HEK293 (cell line): Measurements from ENCODE around the gene CTSE.
A peak's percentile ranks its signal among the peaks of the same experiment; 100 is the strongest.

ENCODE experiments used
- CTCF ChIA-PET: fragments of 350-600 bp; formaldehyde crosslinking; extraction: SDS; loops from one replicate; lab custom pipeline; 2021; ENCODE audit warnings: antibody characterized with exemption; lab: Yijun Ruan, JAX
- POLR2A ChIA-PET: fragments of 300-600 bp; formaldehyde crosslinking; extraction: SDS; loops from one replicate; lab custom pipeline; 2020; ENCODE audit warnings: antibody characterized with exemption, inconsistent platforms; lab: Yijun Ruan, JAX
- H3K27ac ChIP-seq: fragments of 200-500 bp; sonication (Bioruptor generic); 2 replicates; pipeline ENCODE4 v1.5.1; 2014; ENCODE audit warnings: low read depth, low read length, control low read depth, inconsistent platforms; ENCODE audit errors: extremely low read depth
- H3K36me3 ChIP-seq, 2 experiments: fragments of 200-500 bp in 1 of 2; sonication (Bioruptor generic) in 1 of 2; 1 replicate in 1 of 2; 2 replicates in 1 of 2; pipeline ENCODE4 v1.5.1; 2014 to 2017; ENCODE audit warnings: inconsistent platforms in 2 of 2, low read length in 2 of 2; ENCODE audit not compliant: control insufficient read depth in 2 of 2, insufficient read depth in 1 of 2
- H3K4me1 ChIP-seq: fragments of 200-500 bp; sonication (Bioruptor generic); 2 replicates; pipeline ENCODE4 v1.5.1; 2014; ENCODE audit warnings: mild to moderate bottlenecking, low read length, inconsistent platforms; ENCODE audit not compliant: control insufficient read depth, insufficient read depth
- H3K4me3 ChIP-seq: 2 replicates; pipeline ENCODE4 v1.5.1; 2011; ENCODE audit warnings: low read depth, mild to moderate bottlenecking, control low read depth, low read length, moderate library complexity
- H3K9me3 ChIP-seq: fragments of 200-500 bp; sonication (Bioruptor generic); 2 replicates; pipeline ENCODE4 v1.5.1; 2014; ENCODE audit warnings: low read depth, low read length, inconsistent platforms; ENCODE audit not compliant: control insufficient read depth, insufficient read depth
- GFI1B ChIP-seq: fragments of 450-650 bp; formaldehyde crosslinking; IDR thresholded peaks from 2 replicates; pipeline ENCODE4 v1.5.1; 2016; ENCODE audit warnings: missing biosample characterization, missing genetic modification characterization
- GLI4 ChIP-seq: fragments of 450-650 bp; formaldehyde crosslinking; IDR thresholded peaks from 2 replicates; pipeline ENCODE4 v1.5.1; 2016; ENCODE audit warnings: missing biosample characterization, missing genetic modification characterization
- GLIS1 ChIP-seq: fragments of 450-650 bp; formaldehyde crosslinking; IDR thresholded peaks from 2 replicates; pipeline ENCODE4 v1.5.1; 2016; ENCODE audit warnings: missing biosample characterization, missing genetic modification characterization
- HOXA7 ChIP-seq: sonication (generic); formaldehyde crosslinking; IDR thresholded peaks from 2 replicates; pipeline ENCODE4 v1.8.1; 2022; ENCODE audit warnings: missing genetic modification reagents, borderline replicate concordance
- PRDM1 ChIP-seq: fragments of 450-650 bp; formaldehyde crosslinking; IDR thresholded peaks from 2 replicates; pipeline ENCODE4; 2016; ENCODE audit warnings: missing biosample characterization, missing genetic modification characterization
- PRDM4 ChIP-seq: fragments of 450-650 bp; formaldehyde crosslinking; IDR thresholded peaks from 2 replicates; pipeline ENCODE4 v1.5.1; 2017; ENCODE audit warnings: missing biosample characterization, missing genetic modification characterization
- PRDM6 ChIP-seq: fragments of 450-650 bp; formaldehyde crosslinking; IDR thresholded peaks from 2 replicates; pipeline ENCODE4 v1.5.1; 2017; ENCODE audit warnings: missing biosample characterization, missing genetic modification characterization
- TCF7L2 ChIP-seq: IDR thresholded peaks from 2 replicates; pipeline ENCODE4 v1.6.1; 2011; ENCODE audit warnings: low read depth, mild to moderate bottlenecking, inconsistent platforms, low read length, moderate library complexity, borderline replicate concordance
- ZBTB17 ChIP-seq: fragments of 450-650 bp; formaldehyde crosslinking; IDR thresholded peaks from 2 replicates; pipeline ENCODE4 v1.5.1; 2016; ENCODE audit warnings: missing biosample characterization, missing genetic modification characterization
- ZFHX2 ChIP-seq: fragments of 450-650 bp; formaldehyde crosslinking; conservative IDR thresholded peaks from 2 replicates; pipeline ENCODE4 v1.5.1; 2016; ENCODE audit warnings: missing biosample characterization, missing genetic modification characterization
- ZNF132 ChIP-seq: fragments of 450-650 bp; formaldehyde crosslinking; IDR thresholded peaks from 2 replicates; pipeline ENCODE4 v1.5.1; 2017; ENCODE audit warnings: missing biosample characterization, missing genetic modification characterization, borderline replicate concordance
- ZNF335 ChIP-seq: fragments of 450-650 bp; formaldehyde crosslinking; conservative IDR thresholded peaks from 2 replicates; pipeline ENCODE4 v1.5.1; 2016; ENCODE audit warnings: missing biosample characterization, missing genetic modification characterization
- ZNF514 ChIP-seq: fragments of 450-650 bp; formaldehyde crosslinking; IDR thresholded peaks from 2 replicates; pipeline ENCODE4 v1.5.1; 2016; ENCODE audit warnings: missing biosample characterization, missing genetic modification characterization
- ZNF785 ChIP-seq: fragments of 450-650 bp; formaldehyde crosslinking; IDR thresholded peaks from 2 replicates; pipeline ENCODE4 v1.5.1; 2016; ENCODE audit warnings: missing biosample characterization, missing genetic modification characterization

Gene CTSE

GRCh38 chr1:206047271-206047670 is 23.6 kb upstream of the CTSE start:
- no peak overlapping the region for H3K4me3 ChIP-seq
- POLR2A ChIA-PET, result no interaction called here

GRCh38 chr1:206041640-206042039 is 17.9 kb upstream of the CTSE start:
- no peaks in the 10 kb centered on the region for H3K9me3 ChIP-seq

More at GRCh38 chr1:206047271-206047670, 23.6 kb upstream of the CTSE start:
- Histone ChIP-seq H3K36me3 (no peaks in the 10 kb centered on the region), H3K4me1 (no peaks in the 10 kb centered on the region), H3K9me3 (no peaks in the 10 kb centered on the region), H3K27ac (no peak overlapping the region)
- TF ChIP-seq HOXA7 (CRISPR knock-in tag) (no peak), GLI4 (tag by site-specific recombination) (no peak), ZNF785 (tag by site-specific recombination) (no peak), ZNF335 (tag by site-specific recombination) (no peak), ZNF514 (tag by site-specific recombination) (no peak), PRDM6 (tag by site-specific recombination) (no peak)
- CTCF ChIA-PET, result no interaction called here

GRCh38 chr1:206040328-206040727 is 16.6 kb upstream of the CTSE start:
- H3K36me3 ChIP-seq, result no peaks in the 10 kb centered on the region
- POLR2A ChIA-PET, result no interaction called here
- no peak overlapping the region for H3K27ac ChIP-seq
- CTCF ChIA-PET, result interaction anchor here (0.7 to 2.2 kb wide), 2 partner anchors 10 to 451 kb away, joined by 3 to 9 read pairs; no protein-coding TSS in a partner anchor
- no peaks in the 10 kb centered on the region for H3K4me1 ChIP-seq
- no peaks in the 10 kb centered on the region for H3K9me3 ChIP-seq
- TF ChIP-seq ZNF132 (tag by site-specific recombination) (no peak), PRDM1 (peak; percentile 68), TCF7L2 (no peak)
- no peak overlapping the region for H3K4me3 ChIP-seq

More at GRCh38 chr1:206041640-206042039, 17.9 kb upstream of the CTSE start:
- H3K4me1 ChIP-seq, result no peaks in the 10 kb centered on the region
- TF ChIP-seq PRDM4, result peak; percentile 99
- peak; percentile 41; the same call in 1 of the 2 replicates for TF ChIP-seq ZBTB17 (tag by site-specific recombination)
- TF ChIP-seq GLIS1 (tag by site-specific recombination), result 0 out of 2 replicates have a peak, but pooled peaks have one; percentile 14
- TF ChIP-seq ZFHX2 (tag by site-specific recombination), result 0 out of 2 replicates have a peak, but pooled peaks have one; percentile 25
- no peak for TF ChIP-seq GFI1B
- no peak overlapping the region for H3K4me3 ChIP-seq
- CTCF ChIA-PET, result interaction anchor here (1.2 to 1.7 kb wide), 2 partner anchors 11 to 57 kb away, joined by 4 to 5 read pairs; no protein-coding TSS in a partner anchor
- H3K27ac ChIP-seq, result no peak overlapping the region
- no peaks in the 10 kb centered on the region for H3K36me3 ChIP-seq
- POLR2A ChIA-PET, result no interaction called here
